Cerebellar nuclear complex (tissue), 1 donor: ENCODE results near the gene RXRG.

Experiments used
- DNase-seq, 2 experiments: peaks; one replicate each; lab custom pipeline; 2025; lab: John Stamatoyannopoulos, UW

RXRG gene

GRCh38 chr1:165369255-165369848 is 75.6 kb downstream of the RXRG start:
- DNase-seq = no peak

GRCh38 chr1:165367375-165367993 is 77.4 kb downstream of the RXRG start:
- peak in 1 of 2 experiments; percentile 30 for DNase-seq

DNA sequence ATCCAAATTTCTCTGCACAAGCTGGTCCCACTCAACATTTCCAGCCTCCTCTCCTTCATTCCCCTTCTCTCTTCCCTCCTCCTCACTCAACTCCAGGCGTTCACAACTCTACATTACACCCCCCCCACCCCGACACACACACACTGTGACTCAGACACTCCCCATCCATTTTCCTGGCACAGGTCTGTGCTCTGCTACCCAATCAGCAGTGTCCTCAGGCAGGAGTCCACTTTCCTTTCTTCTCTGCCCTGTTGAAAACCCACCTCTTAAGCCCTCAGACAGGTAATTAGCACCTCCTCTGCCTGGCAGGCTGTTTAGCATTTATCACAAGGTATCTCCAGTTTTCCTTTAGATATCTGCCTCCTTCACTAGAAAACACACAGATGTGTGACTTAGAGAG is 79.6 kb downstream of the RXRG start:
- no peak for DNase-seq

- DNase-seq = no peak
These were observed 80.3 kb downstream of the RXRG start for GRCh38 chr1:165364568-165365133.

- no peak for DNase-seq
These were observed 88.0 kb downstream of the RXRG start for GRCh38 chr1:165356876-165357275.

DNA sequence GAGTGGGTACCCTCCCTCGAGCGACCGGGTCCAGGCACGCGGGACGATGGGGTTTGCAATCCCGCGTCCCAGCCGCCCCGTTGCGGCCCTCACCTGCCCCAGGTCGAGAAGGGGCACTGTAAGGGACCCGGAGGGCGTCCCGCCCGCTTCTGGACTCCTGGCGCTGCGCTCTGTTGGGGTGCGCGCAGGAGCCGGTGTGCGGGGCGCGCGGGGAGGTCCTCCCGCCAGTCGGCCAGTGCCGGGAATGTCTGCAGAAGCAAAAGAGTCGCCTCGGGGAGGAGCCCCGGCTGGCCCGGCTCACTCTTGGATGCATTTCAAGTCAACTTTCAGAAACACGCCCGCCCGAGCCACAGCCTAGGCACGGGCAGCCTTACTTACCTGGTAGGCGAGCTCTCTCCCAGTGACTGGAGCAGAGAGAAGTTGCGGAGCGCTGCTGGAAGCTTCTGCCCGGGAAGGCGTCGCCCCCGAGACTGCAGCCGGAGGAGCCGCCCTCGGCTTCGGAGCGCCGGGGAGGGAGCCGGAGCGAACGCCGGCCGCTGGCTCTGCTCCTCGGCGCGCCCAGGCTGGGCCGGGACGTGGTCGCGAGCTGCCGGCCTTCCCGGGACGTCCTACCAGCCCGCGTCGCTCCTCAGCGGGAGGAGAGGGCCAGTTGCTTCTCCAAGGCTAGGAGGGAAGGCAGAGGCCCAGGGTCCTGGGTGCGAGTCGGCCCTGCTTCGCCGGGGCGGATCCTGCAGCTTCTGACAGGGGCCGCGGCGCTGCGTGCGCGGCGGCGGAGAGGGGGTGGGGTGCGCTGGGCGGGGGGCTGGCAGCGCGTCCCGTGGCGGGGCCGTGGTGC is 88.7 kb downstream of the RXRG start, which contains the start of gene LMX1A:
LMX1A (minus strand) TSS at position 739 of the 835 bp plus-strand sequence. CDS start 1,156 bp downstream, outside the sequence.
- no peak for DNase-seq

DNA sequence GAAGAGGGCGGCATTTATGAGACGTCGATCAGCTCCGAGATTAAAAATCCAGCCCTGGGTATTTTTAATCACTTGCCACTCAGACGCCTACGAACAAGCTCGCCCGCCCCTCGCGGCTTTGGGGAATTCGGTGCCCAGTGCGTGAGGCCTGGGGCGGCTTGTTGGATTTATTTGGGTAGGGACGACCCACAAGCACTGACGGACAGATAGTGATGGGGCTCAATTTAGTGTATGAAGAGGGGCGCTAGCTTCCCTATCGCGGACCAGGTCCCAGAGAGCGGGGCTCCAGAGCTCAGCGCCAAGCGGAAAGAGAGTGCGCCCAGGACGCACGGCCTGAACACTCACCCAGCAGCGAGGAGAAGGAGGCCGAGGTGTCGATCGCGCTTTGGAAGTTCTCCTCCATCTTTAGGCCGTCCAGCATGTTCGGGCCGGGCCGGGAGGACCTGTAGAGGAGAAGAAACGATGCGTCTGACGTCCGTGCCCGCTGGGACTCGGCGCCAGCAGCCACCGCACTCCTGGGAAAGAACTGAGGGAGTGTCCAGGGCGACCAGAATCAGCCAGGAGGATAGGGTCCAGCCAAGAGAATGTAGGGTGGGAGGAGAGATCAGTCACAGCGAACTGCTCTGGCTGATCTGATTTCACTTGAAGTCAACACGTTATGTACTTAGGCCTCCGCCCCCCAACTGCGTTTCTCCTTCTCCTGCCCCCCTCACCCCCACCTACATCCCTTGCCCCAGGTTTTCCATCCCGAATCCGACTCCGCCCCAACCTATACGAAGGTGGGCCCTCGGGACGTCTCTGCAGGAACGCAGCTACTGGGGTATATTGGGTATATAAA is 89.6 kb downstream of the RXRG start:
- no peak for DNase-seq

GRCh38 chr1:165354739-165355138 is 90.2 kb downstream of the RXRG start:
- DNase-seq = no peak

DNA sequence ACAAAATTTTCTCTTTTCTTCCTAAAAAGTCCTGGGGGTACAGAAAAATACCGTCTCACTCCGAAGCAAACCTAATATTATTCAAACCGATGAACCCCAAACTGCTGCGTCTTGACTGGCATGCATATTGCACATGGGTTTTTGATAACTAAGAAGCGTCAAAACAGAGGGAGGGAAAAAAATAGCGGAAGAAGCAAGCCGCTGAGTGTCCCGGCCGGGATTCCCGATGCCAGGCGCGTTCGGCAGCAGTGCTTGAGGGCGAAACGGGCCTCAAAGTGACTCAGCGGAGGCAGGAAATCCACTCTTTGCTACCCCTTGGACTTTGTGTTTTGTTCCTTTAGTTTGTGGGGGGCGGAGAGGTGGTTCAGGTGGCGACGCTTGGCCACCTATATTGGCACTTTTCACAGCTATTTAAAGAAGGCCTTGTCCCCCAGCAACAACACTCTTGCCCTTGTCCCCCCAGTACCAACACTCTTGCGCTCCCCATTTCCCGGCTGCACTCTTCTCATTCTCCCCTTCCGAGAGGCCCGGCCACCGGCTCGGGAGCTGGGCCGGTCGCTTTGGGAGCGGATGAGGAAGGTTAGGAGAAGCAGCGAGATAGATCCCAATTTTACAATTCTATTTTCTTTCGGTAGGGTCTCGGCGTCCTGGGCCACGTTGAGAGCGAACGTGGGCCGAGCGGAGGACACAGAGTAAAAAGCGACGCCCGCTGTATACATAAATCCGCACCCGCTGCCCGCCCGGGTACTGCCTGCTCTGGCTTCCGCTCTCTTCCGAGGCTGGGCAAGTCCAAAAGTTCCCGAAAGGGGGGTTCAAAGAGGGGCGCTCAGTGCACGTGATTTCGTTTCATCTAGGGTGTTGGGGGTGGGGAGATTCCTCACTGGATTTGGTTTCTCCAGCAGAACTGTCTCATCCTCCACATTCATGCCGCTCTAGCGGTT is 90.9 kb downstream of the RXRG start:
- no peak for DNase-seq

GRCh38 chr1:165352442-165353293 is 92.3 kb downstream of the RXRG start:
- no peak for DNase-seq

GRCh38 chr1:165351863-165352441 is 93.0 kb downstream of the RXRG start:
- DNase-seq = no peak
